Measurements from ENCODE around the gene NMT1. TPM values are rescaled to one million over a fixed set of nuclear protein-coding genes. Genes with fewer than 3 reads are reported as not detected.

Gene NMT1
- total RNA-seq, 4 donors from 2014 or later, result 64.7 to 99.8 (median 80.6) TPM

DNA sequence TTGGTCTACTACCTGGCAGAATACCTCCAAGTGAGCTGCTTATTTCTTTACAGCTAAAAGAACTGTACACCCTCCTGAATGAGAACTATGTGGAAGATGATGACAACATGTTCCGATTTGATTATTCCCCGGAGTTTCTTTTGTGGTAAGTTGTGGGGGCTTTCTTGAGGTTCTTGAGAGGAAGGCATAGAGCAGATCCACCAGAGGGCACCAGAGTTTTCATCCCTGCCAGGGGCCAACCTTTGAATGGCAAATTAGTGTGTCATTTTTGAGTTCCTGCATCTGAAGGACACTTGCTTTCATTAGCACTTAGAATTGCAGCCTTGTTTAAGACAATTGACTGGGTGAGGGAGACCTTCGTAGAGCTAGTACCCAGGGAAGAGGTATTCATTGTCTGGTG, 35.0 kb downstream of the NMT1 start:
- TF ChIP-seq, protein P1, sequence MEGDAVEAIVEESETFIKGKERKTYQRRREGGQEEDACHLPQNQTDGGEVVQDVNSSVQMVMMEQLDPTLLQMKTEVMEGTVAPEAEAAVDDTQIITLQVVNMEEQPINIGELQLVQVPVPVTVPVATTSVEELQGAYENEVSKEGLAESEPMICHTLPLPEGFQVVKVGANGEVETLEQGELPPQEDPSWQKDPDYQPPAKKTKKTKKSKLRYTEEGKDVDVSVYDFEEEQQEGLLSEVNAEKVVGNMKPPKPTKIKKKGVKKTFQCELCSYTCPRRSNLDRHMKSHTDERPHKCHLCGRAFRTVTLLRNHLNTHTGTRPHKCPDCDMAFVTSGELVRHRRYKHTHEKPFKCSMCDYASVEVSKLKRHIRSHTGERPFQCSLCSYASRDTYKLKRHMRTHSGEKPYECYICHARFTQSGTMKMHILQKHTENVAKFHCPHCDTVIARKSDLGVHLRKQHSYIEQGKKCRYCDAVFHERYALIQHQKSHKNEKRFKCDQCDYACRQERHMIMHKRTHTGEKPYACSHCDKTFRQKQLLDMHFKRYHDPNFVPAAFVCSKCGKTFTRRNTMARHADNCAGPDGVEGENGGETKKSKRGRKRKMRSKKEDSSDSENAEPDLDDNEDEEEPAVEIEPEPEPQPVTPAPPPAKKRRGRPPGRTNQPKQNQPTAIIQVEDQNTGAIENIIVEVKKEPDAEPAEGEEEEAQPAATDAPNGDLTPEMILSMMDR (IDR thresholded peaks at IDR 0.05; ENCODE audit: low read depth), result no peak

DNA sequence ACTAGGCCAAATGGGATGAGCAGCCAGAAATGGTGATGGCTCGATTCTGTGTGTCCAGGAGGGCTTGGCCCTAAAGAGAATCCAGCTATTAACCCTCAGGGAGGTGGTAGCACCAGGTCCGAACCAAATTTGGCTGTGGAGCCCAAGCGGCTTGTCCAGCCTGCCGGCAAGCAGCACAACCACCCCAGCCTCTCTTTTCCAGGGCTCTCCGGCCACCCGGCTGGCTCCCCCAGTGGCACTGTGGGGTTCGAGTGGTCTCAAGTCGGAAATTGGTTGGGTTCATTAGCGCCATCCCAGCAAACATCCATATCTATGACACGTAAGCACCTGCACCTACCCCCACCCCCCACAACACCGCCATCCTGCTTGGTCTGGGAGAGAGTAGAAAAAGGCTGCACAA, 35.8 kb downstream of the NMT1 start:
- TF ChIP-seq, protein P1 (IDR thresholded peaks at IDR 0.05; ENCODE audit: low read depth), result no peak

DNA sequence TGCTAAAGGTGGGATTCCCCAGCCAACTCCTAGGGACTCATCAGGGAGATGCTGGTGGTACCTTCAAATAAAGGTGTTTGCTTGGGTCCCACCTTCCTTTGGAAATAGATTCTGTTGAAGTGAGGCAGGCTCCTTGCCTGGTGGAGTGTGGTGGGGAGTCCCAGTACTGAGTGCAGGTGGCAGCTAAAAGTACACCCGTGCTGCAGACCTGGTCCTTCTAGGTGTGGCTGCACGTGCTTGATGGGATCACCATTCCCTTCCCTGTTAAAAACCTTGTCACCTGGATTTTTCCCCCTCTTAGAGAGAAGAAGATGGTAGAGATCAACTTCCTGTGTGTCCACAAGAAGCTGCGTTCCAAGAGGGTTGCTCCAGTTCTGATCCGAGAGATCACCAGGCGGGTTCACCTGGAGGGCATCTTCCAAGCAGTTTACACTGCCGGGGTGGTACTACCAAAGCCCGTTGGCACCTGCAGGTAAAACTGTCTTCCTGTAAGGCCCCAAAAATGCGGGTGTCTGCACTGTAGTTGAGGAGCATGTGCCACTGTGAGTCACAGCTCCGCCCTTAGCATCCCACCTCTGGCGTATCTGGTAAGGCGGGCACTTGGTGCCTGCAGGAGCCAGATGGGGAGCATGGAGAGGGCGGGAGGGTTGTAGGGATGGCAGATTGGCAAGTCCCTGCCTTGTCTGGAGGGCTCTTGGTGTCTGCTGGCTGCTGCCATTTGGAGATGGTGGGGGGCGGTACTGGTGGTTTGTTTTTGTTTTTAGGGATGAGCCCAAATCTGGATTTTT, 37.2 kb downstream of the NMT1 start:
- TF ChIP-seq, protein P1 (IDR thresholded peaks at IDR 0.05; ENCODE audit: low read depth), result no peak

DNA sequence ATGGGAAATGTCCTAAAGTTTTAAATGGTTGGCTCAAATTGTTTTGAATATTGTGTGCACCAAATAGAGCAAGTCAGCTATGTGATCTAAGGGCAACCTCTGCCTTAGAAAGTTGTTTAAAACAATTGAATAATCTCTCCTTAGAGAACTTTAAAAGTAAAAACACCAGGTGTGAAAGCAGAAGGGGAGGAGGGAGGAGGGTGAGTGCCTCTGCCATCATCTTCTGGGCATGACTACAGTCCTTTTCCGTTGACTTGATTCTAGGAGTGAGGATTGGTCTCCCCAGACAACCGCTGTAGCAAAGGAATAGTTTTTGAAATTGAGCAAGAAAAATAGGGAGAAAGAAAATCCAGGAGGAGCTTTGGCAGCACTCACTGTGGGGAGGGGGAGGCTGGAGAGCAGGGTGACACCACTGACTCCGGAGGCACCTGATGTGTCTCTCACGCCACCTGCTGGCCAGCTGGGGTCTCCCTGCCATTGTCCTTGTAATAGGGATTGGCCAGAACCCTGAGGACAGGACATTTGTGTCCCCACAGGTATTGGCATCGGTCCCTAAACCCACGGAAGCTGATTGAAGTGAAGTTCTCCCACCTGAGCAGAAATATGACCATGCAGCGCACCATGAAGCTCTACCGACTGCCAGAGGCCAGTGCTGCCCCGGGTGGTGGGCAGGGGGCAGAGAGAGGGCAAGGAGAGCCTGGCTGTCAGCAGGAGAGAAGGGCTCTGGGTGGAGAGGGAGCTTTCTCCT, 37.9 kb downstream of the NMT1 start:
- TF ChIP-seq, protein P1 (IDR thresholded peaks at IDR 0.05; ENCODE audit: low read depth), result no peak

DNA sequence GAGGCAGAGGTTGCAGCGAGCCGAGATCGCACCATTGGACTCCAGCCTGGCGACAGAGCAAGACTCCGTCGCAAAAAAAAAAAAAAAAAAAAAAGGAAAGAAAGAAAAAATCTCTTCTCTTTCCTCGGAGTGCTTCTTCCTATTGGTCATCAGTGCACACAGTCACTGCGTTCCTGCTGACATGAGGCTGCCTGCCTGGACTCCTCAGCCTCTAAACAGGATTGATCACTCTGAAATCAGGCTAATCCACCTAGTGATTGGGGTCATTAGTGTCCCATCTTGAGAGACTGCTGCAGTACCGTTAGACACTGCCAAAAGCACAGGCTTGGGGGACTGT, 40.4 kb downstream of the NMT1 start:
- TF ChIP-seq, protein P1 (IDR thresholded peaks at IDR 0.05; ENCODE audit: low read depth), result no peak

DNA sequence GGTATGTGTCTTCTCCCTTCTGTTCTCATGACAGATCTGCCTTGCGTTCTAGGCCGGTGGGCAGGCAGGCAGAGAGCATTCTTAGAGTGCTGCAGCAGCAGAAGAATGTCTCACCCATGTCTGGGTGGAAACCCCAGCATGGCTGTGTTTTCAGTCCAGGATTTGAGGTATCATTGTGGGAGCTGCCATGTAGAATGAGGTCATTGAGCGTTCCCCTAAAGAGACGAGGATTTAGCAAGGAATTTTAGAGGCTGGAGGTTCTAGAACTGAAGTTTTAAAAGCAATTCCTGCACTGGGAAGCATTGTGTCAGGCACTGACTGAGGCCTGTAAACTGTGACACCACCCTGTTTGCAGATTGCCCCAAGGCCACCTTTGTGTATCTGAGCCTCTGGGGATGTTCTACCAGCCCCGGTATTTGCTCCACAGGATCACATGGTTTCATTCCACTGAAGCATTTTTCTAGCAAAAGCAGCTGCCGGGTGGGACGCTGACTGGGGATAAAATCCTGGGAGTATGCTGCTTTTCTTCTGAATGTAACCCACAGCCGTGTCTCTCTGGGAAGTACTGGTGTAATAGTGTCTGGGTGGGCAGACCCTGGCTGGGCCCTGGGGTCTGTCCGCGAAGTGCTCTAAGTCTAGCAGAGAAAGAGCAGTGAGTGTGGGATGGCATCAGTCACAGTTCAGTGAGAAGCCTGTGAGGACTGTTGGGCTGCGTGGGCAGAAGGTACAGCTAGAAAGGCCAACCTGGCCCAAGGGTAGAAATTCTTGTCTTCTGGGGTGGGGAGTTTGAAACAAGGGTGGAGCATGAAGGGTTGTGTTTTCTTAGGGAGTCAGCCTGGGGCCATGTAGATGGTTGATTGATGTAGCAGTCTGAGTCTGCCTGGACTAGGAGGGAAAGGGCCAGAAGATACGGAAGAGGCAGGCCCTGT, 41.0 kb downstream of the NMT1 start:
- TF ChIP-seq, protein P1 (IDR thresholded peaks at IDR 0.05; ENCODE audit: low read depth), result no peak

Data from subcutaneous adipose tissue (tissue), 4 donors.